ENCODE results near the gene KRTAP12-2.

GRCh38 chr21:44666401-44667320, at the start of gene KRTAP12-2:
- TF ChIP-seq CTCF (IDR thresholded peaks at IDR 0.05), result no peak
- TF ChIP-seq POLR2A (IDR thresholded peaks at IDR 0.05; ENCODE audit: low read depth), result no peak
- no peak for TF ChIP-seq POLR2AphosphoS5 (IDR thresholded peaks at IDR 0.05)
- TF ChIP-seq EP300 (IDR thresholded peaks at IDR 0.05), result no peak
